IPS-NIHi11 (cell line): ENCODE results near the gene RAB25.
"Not testable (repeated sequence)": the region's sequence is repeated elsewhere in the genome, so short reads cannot be mapped to it uniquely, and the experiment has no call there.

Source experiments
- DNase-seq: peaks from one replicate; pipeline ENCODE4 v3.0.0; 2012; ENCODE audit warnings: mixed read lengths, low spot score

Gene RAB25

GRCh38 chr1:156060937-156061636 lies at the start of gene RAB25:
Gene RAB25, plus strand, starts transcription at chr1:156061160. Its CDS starts 241 bp downstream, at chr1:156061401.
- DNase-seq = peak; percentile 93

- DNase-seq = no peak
These were observed 48.7 kb upstream of the RAB25 start for GRCh38 chr1:156012051-156012817.

GRCh38 chr1:156014829-156015228 lies 46.1 kb upstream of the RAB25 start:
- DNase-seq = no peak

- no peak for DNase-seq
These were observed 41.0 kb upstream of the RAB25 start for GRCh38 chr1:156019946-156020292.

GRCh38 chr1:156020293-156021092 lies 40.5 kb upstream of the RAB25 start, which contains the start of gene SSR2:
Gene SSR2, minus strand, starts transcription at chr1:156020951. Its CDS starts 784 bp downstream, at chr1:156020167.
- DNase-seq = peak; percentile 96

- DNase-seq = no peak
These were observed 39.9 kb upstream of the RAB25 start for GRCh38 chr1:156021093-156021428.

GRCh38 chr1:156021954-156022353 lies 39.0 kb upstream of the RAB25 start:
- DNase-seq = no peak

GRCh38 chr1:156024801-156025200 lies 36.2 kb upstream of the RAB25 start:
- DNase-seq = no peak

GRCh38 chr1:156025876-156026275 lies 35.1 kb upstream of the RAB25 start:
- DNase-seq = peak; percentile 84

GRCh38 chr1:156026588-156026987 lies 34.4 kb upstream of the RAB25 start:
- DNase-seq = no peak

GRCh38 chr1:156033011-156033410 lies 27.9 kb upstream of the RAB25 start:
- no peak for DNase-seq

- DNase-seq = not testable (repeated sequence)
These were observed 26.0 kb upstream of the RAB25 start for GRCh38 chr1:156034991-156035390.

GRCh38 chr1:156042828-156043227 lies 18.1 kb upstream of the RAB25 start:
- no peak for DNase-seq

GRCh38 chr1:156045076-156045475 lies 15.9 kb upstream of the RAB25 start:
- no peak for DNase-seq

- no peak for DNase-seq
These were observed 12.2 kb upstream of the RAB25 start for GRCh38 chr1:156048663-156049258.

GRCh38 chr1:156050376-156050775 lies 10.6 kb upstream of the RAB25 start:
- no peak for DNase-seq

- no peak for DNase-seq
These were observed 9.8 kb upstream of the RAB25 start for GRCh38 chr1:156051011-156051725.

- DNase-seq = peak; percentile 91
These were observed 7.8 kb upstream of the RAB25 start for GRCh38 chr1:156052862-156053767.

GRCh38 chr1:156053768-156054499 lies 7.0 kb upstream of the RAB25 start, which contains the start of gene UBQLN4:
Gene UBQLN4, minus strand, starts transcription at chr1:156053798. Its CDS starts 97 bp downstream, at chr1:156053701.
- peak; percentile 90 for DNase-seq
